Stimulated activated memory B cell treated with anti-CD40 and anti-IgM and Interleukin-4, amounts not matched to agents 10 μg/mL and 1 μg/mL and 100 μg/mL, for 72 hours (primary cell): ENCODE results near the gene FCHSD2.

ENCODE experiments used
- ATAC-seq: fragments of 150-1000 bp; cut with Tn5 transposase; 2 replicates; pipeline ENCODE4 v1.10.0; 2021
- H3K27ac Mint-ChIP-seq: one replicate; pipeline ENCODE4 v1.8.0; 2022; ENCODE audit warnings: mild to moderate bottlenecking, mixed read lengths
- H3K27me3 Mint-ChIP-seq: one replicate; pipeline ENCODE4 v1.8.0; 2022; ENCODE audit warnings: mixed read lengths
- H3K36me3 Mint-ChIP-seq: one replicate; pipeline ENCODE4 v1.8.0; 2022; ENCODE audit warnings: mixed read lengths
- H3K4me1 Mint-ChIP-seq: one replicate; pipeline ENCODE4 v1.8.0; 2022; ENCODE audit warnings: mixed read lengths
- H3K4me3 Mint-ChIP-seq: one replicate; pipeline ENCODE4 v1.8.0; 2022; ENCODE audit warnings: mild to moderate bottlenecking, moderate library complexity, mixed read lengths
- H3K9me3 Mint-ChIP-seq: one replicate; pipeline ENCODE4 v1.8.0; 2022; ENCODE audit warnings: mixed read lengths

FCHSD2 gene

DNA sequence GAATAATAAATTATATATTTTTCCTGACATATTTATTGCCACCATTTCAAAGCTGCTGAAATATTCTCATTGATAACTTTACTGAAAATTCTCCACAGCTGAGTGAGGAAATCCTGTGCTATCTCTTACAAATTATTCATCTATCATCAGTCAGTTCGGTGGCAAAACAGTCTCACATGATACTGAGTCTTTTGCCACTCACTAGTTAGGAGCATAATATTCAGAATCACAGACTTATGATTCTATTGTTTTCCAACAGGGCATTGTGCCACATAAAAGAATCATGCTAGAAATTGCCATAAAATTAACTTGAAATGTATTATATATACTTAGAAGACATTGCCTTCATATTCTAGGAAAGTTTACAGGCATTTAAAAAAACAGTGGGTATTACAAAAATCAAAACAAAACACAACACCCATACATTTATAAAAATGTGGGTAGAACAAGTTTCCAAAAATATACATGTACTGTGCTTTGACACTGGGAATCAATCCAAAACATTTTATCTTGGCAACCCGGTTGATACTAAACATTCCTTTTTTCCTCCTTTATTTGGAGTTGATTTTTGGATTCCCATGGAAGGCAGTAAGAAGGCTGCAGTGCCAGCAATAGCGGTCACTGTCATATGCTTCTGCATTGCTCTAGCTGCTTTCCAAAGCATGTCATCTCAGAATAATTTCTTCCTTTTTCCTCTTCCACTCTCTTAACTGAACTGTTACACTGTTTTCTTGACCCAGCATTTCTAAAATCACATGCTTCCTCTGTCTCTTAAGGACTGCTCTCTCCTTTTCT is 285.4 kb downstream of the FCHSD2 start:
- Mint-ChIP-seq H3K4me3 (no peak overlapping the region), H3K27me3 (no peaks in the 10 kb centered on the region), H3K4me1 (peaks cover 18% of the 10 kb centered on the region), H3K9me3 (no peaks in the 10 kb centered on the region), H3K36me3 (peaks cover 25% of the 10 kb centered on the region), H3K27ac (no peak overlapping the region)
- no peak for ATAC-seq

GRCh38 chr11:72856065-72856464 is 286.1 kb downstream of the FCHSD2 start:
- Mint-ChIP-seq H3K27ac (no peak overlapping the region), H3K9me3 (no peaks in the 10 kb centered on the region), H3K4me3 (no peak overlapping the region), H3K36me3 (peaks cover 25% of the 10 kb centered on the region), H3K27me3 (no peaks in the 10 kb centered on the region), H3K4me1 (peaks cover 18% of the 10 kb centered on the region)
- ATAC-seq, result no peak

GRCh38 chr11:72851726-72852125 is 290.4 kb downstream of the FCHSD2 start:
- Mint-ChIP-seq H3K4me3 (no peak overlapping the region), H3K27ac (peak overlapping the region; percentile 30), H3K27me3 (no peaks in the 10 kb centered on the region), H3K36me3 (peaks cover 27% of the 10 kb centered on the region), H3K9me3 (no peaks in the 10 kb centered on the region), H3K4me1 (peaks cover 25% of the 10 kb centered on the region)
- no peak for ATAC-seq

- Mint-ChIP-seq H3K4me1 (peaks cover 25% of the 10 kb centered on the region), H3K27ac (peak overlapping the region; percentile 30), H3K27me3 (no peaks in the 10 kb centered on the region), H3K36me3 (peaks cover 28% of the 10 kb centered on the region), H3K4me3 (no peak overlapping the region), H3K9me3 (no peaks in the 10 kb centered on the region)
- ATAC-seq, result no peak
Measured at GRCh38 chr11:72850832-72851231, 291.3 kb downstream of the FCHSD2 start.

- no peak overlapping the region for H3K4me3 Mint-ChIP-seq
- H3K27me3 Mint-ChIP-seq, result no peaks in the 10 kb centered on the region
- peak overlapping the region; percentile 43 for H3K27ac Mint-ChIP-seq
- H3K4me1 Mint-ChIP-seq, result peaks cover 13% of the 10 kb centered on the region
- no peaks in the 10 kb centered on the region for H3K9me3 Mint-ChIP-seq
- H3K36me3 Mint-ChIP-seq, result peaks cover 41% of the 10 kb centered on the region
- no peak for ATAC-seq
Measured at GRCh38 chr11:72848846-72849466, 293.2 kb downstream of the FCHSD2 start.

GRCh38 chr11:72844356-72844755 is 297.8 kb downstream of the FCHSD2 start:
- Mint-ChIP-seq H3K36me3 (peaks cover 58% of the 10 kb centered on the region), H3K4me1 (peaks cover 7% of the 10 kb centered on the region), H3K27ac (peak overlapping the region; percentile 54), H3K4me3 (no peak overlapping the region), H3K9me3 (no peaks in the 10 kb centered on the region), H3K27me3 (no peaks in the 10 kb centered on the region)
- ATAC-seq, result no peak

GRCh38 chr11:72842653-72843330 is 299.3 kb downstream of the FCHSD2 start:
- ATAC-seq, result no peak
- Mint-ChIP-seq H3K4me3 (no peak overlapping the region), H3K27me3 (no peaks in the 10 kb centered on the region), H3K36me3 (peaks cover 55% of the 10 kb centered on the region), H3K27ac (no peak overlapping the region), H3K4me1 (peaks cover 5% of the 10 kb centered on the region), H3K9me3 (no peaks in the 10 kb centered on the region)

DNA sequence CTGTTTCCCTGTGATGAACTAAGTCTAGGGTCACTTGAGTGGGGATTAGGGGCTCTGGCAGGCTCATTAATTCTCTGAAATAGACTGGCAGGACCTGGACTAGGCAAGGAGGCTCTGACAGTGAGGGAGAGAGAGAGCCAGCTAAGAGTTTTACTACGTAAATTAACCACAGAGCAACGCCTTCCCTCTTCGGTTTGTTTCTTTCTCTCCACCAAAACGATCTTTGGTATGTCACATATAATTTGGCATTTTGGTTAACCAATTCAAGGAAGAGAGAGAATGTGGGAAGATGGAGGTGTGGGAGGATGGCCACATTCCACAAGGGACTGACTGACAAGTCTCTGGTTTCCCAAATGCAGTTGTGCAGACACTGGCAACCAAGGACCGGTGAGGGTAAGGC is 300.0 kb downstream of the FCHSD2 start:
- Mint-ChIP-seq H3K4me1 (peaks cover 5% of the 10 kb centered on the region), H3K36me3 (peaks cover 52% of the 10 kb centered on the region), H3K27me3 (no peaks in the 10 kb centered on the region), H3K4me3 (no peak overlapping the region), H3K27ac (peak overlapping the region; percentile 30), H3K9me3 (no peaks in the 10 kb centered on the region)
- no peak for ATAC-seq

- Mint-ChIP-seq H3K27ac (peak overlapping the region; percentile 30), H3K36me3 (peaks cover 50% of the 10 kb centered on the region), H3K27me3 (no peaks in the 10 kb centered on the region), H3K4me3 (no peak overlapping the region), H3K9me3 (no peaks in the 10 kb centered on the region), H3K4me1 (peaks cover 5% of the 10 kb centered on the region)
- ATAC-seq, result no peak
Measured at GRCh38 chr11:72841397-72841796, 300.7 kb downstream of the FCHSD2 start.

- no peak for ATAC-seq
- H3K36me3 Mint-ChIP-seq, result peaks cover 52% of the 10 kb centered on the region
- no peak overlapping the region for H3K27ac Mint-ChIP-seq
- H3K9me3 Mint-ChIP-seq, result no peaks in the 10 kb centered on the region
- H3K4me1 Mint-ChIP-seq, result peaks cover 5% of the 10 kb centered on the region
- no peak overlapping the region for H3K4me3 Mint-ChIP-seq
- H3K27me3 Mint-ChIP-seq, result no peaks in the 10 kb centered on the region
Measured at GRCh38 chr11:72840780-72841179, 301.3 kb downstream of the FCHSD2 start.

DNA sequence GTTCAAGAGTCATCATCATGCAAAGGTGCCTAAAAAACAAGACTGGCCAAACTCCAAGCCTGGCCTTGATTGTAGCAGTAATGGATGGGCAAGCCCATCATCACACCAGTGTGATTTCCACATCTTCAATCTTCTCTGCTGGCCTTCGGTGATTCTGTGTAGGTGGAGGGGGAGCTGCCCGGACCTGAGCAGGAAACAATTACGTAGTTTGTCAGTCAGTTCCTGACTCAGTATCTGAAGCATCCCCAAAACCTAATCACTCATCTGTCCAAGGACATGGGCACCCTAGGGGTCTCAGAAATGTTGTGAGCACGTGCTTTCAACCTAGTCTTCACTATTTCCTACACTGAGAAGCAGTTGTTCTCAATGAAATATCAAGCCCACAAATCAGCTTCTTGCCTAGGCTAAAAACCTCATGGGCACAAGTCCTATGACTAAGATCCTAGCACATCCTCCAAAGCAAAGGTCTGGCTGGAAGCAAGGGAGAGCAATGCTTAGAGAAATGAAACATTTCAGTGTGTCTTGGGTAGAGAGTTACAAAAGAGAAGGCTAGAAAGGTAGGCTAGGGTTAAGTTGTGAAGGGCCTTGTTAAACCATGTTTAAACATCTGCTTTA is 303.3 kb downstream of the FCHSD2 start:
- H3K27ac Mint-ChIP-seq, result peak overlapping the region; percentile 36

GRCh38 chr11:72836111-72836510 is 306.0 kb downstream of the FCHSD2 start:
- H3K9me3 Mint-ChIP-seq, result no peaks in the 10 kb centered on the region
- no peaks in the 10 kb centered on the region for H3K27me3 Mint-ChIP-seq
- ATAC-seq, result no peak
- peaks cover 44% of the 10 kb centered on the region for H3K36me3 Mint-ChIP-seq
- H3K4me3 Mint-ChIP-seq, result no peak overlapping the region
- peak overlapping the region; percentile 48 for H3K27ac Mint-ChIP-seq
- peaks cover 17% of the 10 kb centered on the region for H3K4me1 Mint-ChIP-seq

More for the DNA sequence above, 303.3 kb downstream of the FCHSD2 start:
- ATAC-seq, result no peak
- H3K4me3 Mint-ChIP-seq, result no peak overlapping the region
- peaks cover 5% of the 10 kb centered on the region for H3K4me1 Mint-ChIP-seq
- no peaks in the 10 kb centered on the region for H3K9me3 Mint-ChIP-seq
- H3K27me3 Mint-ChIP-seq, result no peaks in the 10 kb centered on the region
- H3K36me3 Mint-ChIP-seq, result peaks cover 46% of the 10 kb centered on the region

GRCh38 chr11:72834905-72835304 is 307.2 kb downstream of the FCHSD2 start:
- no peak for ATAC-seq
- no peak overlapping the region for H3K4me3 Mint-ChIP-seq
- H3K4me1 Mint-ChIP-seq, result peaks cover 27% of the 10 kb centered on the region

DNA sequence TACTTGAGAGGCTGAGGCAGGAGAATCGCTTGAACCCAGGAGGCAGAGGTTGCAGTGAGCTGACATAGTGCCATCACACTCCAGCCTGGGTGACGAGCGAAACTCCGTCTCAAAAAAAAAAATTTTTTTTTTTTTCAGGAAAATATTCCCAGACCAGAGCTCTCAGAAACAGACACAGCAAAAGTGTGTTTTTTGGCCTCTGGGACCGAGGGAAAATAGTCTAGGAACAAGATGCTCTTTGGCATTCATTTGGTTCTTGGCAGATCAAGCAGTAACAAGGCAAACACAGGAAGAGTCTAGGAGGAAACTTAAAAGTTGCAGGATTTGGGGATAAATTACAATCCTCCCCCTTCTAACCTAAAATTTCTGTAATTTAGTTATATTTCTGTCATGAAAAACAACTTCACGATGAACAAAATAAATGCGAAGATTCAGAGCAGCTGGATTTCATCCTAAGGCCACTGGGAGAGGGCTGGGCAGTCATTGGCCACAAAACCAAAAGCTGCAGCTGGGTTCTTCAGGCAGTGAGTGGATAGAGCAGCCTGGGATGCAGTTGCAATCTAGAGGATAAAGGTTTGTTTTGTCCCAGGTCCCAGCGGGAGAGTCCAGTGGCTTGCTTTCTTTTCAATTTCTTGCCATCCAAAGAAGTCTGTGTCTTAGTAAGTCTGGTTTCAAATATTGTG is 308.2 kb downstream of the FCHSD2 start:
- H3K27me3 Mint-ChIP-seq, result no peaks in the 10 kb centered on the region

More at GRCh38 chr11:72834905-72835304, 307.2 kb downstream of the FCHSD2 start:
- H3K9me3 Mint-ChIP-seq, result no peaks in the 10 kb centered on the region
- peaks cover 48% of the 10 kb centered on the region for H3K36me3 Mint-ChIP-seq
- peak overlapping the region; percentile 48 for H3K27ac Mint-ChIP-seq
- no peaks in the 10 kb centered on the region for H3K27me3 Mint-ChIP-seq

More for the DNA sequence above, 308.2 kb downstream of the FCHSD2 start:
- Mint-ChIP-seq H3K4me1 (peaks cover 29% of the 10 kb centered on the region), H3K9me3 (no peaks in the 10 kb centered on the region), H3K36me3 (peaks cover 47% of the 10 kb centered on the region), H3K27ac (peak overlapping the region; percentile 48), H3K4me3 (no peak overlapping the region)
- no peak for ATAC-seq
